GM23248 (cell line): Measurements from ENCODE around the gene NGB.

Experiments
- EZH2 ChIP-seq: fragments of 200-600 bp; sonication (generic); IDR thresholded peaks from 2 replicates; pipeline ENCODE4 v1.6.1; 2018; ENCODE audit warnings: antibody characterized with exemption, mild to moderate bottlenecking; ENCODE audit not compliant: insufficient read depth, poor library complexity, severe bottlenecking
- EZH2phosphoT487 ChIP-seq: fragments of 200-600 bp; sonication (generic); IDR thresholded peaks from 2 replicates; pipeline ENCODE4 v1.6.1; 2018; ENCODE audit warnings: antibody characterized with exemption, moderate library complexity, mild to moderate bottlenecking, low read depth; ENCODE audit not compliant: insufficient read depth

- TF ChIP-seq EZH2phosphoT487 (no peak), EZH2 (no peak)
These were observed 13.3 kb downstream of the NGB start for GRCh38 chr14:77257700-77258099.
